Glutamatergic neuron (in vitro differentiated cells): ENCODE data around the gene ARL15. TPM values are rescaled to one million over a fixed set of nuclear protein-coding genes. Genes with fewer than 3 reads are reported as not detected.

ENCODE experiments used
- DNase-seq: peaks from one replicate; pipeline ENCODE4 v3.0.0; 2022
- H3K27ac Mint-ChIP-seq: one replicate; pipeline ENCODE4 v1.8.0; 2020; ENCODE audit warnings: mild to moderate bottlenecking, mixed read lengths, inconsistent platforms; ENCODE audit not compliant: unreplicated experiment
- H3K27me3 Mint-ChIP-seq: one replicate; pipeline ENCODE4 v1.8.0; 2020; ENCODE audit warnings: mild to moderate bottlenecking, moderate library complexity, mixed read lengths, inconsistent platforms; ENCODE audit not compliant: unreplicated experiment
- H3K36me3 Mint-ChIP-seq: one replicate; pipeline ENCODE4 v1.8.0; 2020; ENCODE audit warnings: mild to moderate bottlenecking, mixed read lengths, inconsistent platforms; ENCODE audit not compliant: unreplicated experiment
- H3K4me1 Mint-ChIP-seq: one replicate; pipeline ENCODE4 v1.8.0; 2020; ENCODE audit warnings: mild to moderate bottlenecking, low read depth, mixed read lengths, inconsistent platforms; ENCODE audit not compliant: unreplicated experiment
- H3K4me3 Mint-ChIP-seq: one replicate; pipeline ENCODE4 v1.8.0; 2020; ENCODE audit warnings: mild to moderate bottlenecking, mixed read lengths, inconsistent platforms; ENCODE audit not compliant: unreplicated experiment
- H3K9me3 Mint-ChIP-seq: one replicate; pipeline ENCODE4 v1.8.0; 2020; ENCODE audit warnings: mild to moderate bottlenecking, moderate library complexity, mixed read lengths, inconsistent platforms; ENCODE audit not compliant: unreplicated experiment
- total RNA-seq: library from RNA; stranded (reverse); fragmentation: NEBNext Ultra II Directional; extraction: Animal tissue kit (Norgen Biotek cat#: 25700); gene quantifications from one replicate; pipeline ENCODE4 v1.2.1, GENCODE V29; 2021; ENCODE audit not compliant: unreplicated experiment
- TF ChIP-seq, protein P1 (sequence below): fragments of 200-600 bp; sonication (generic); IDR thresholded peaks from one replicate; pipeline ENCODE4 v1.5.0; 2021; ENCODE audit not compliant: partially characterized antibody, unreplicated experiment

ARL15 gene
- total RNA-seq, 1 donor from 2014 or later = 37.4 TPM

DNA sequence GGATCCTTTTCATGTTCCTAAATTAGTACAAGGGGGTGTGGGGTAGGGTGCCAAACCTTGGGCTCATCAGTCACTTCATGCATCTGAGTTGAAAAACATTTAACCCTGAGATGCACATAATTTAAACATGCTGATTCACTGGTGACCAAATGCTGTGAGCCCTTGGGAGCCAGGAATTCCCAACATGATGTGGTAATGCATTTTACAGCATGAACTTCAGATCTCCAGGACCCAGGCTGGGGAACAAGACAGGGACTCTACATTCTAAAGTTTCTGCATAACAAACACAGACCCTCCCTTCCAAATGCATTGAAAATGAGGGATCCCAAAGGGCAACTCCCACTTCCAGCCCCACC is 427.7 kb downstream of the ARL15 start:
- H3K27ac Mint-ChIP-seq = peak overlapping the region; percentile 69
- DNase-seq = no peak

DNA sequence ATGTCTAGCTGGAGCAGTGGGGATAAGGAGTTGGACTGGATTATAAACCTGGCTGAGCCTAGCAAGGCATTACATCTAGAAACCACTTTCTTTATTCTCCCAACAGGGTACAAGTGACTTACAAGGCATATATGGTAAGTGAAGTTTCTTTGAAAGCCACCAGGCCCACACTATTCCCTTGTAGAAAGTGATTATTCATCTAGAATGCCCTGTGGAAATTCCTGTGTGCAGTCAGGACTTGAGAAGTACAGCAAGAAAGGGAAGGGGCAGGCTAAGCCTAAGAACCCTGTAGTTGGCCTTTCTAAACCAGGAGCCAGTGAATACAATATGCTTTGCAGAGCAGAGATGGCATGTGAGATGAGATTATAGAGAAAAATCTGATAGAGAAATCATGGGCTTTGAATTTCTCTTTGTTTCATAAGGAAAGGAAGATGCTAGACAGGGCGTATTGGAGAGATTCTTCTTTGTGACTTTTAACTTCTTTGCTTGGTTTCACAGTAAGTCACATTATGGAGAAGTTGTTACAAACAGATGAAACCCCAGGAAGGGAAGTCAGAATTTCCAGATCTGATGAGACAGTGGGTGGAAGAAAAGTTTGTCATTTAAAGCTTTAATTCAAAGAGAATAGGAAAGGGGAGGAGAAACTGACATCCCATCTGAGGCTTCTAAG is 428.2 kb downstream of the ARL15 start:
- Mint-ChIP-seq H3K27ac (no peak overlapping the region), H3K4me1 (peaks cover 24% of the 10 kb centered on the region), H3K36me3 (no peaks in the 10 kb centered on the region), H3K27me3 (no peaks in the 10 kb centered on the region), H3K9me3 (peaks cover 2% of the 10 kb centered on the region), H3K4me3 (no peak overlapping the region)
- TF ChIP-seq, protein P1, sequence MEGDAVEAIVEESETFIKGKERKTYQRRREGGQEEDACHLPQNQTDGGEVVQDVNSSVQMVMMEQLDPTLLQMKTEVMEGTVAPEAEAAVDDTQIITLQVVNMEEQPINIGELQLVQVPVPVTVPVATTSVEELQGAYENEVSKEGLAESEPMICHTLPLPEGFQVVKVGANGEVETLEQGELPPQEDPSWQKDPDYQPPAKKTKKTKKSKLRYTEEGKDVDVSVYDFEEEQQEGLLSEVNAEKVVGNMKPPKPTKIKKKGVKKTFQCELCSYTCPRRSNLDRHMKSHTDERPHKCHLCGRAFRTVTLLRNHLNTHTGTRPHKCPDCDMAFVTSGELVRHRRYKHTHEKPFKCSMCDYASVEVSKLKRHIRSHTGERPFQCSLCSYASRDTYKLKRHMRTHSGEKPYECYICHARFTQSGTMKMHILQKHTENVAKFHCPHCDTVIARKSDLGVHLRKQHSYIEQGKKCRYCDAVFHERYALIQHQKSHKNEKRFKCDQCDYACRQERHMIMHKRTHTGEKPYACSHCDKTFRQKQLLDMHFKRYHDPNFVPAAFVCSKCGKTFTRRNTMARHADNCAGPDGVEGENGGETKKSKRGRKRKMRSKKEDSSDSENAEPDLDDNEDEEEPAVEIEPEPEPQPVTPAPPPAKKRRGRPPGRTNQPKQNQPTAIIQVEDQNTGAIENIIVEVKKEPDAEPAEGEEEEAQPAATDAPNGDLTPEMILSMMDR = no peak
- DNase-seq = no peak

More for the DNA sequence above, 427.7 kb downstream of the ARL15 start:
- Mint-ChIP-seq H3K4me3 (peak overlapping the region; percentile 18), H3K27me3 (no peaks in the 10 kb centered on the region), H3K4me1 (peaks cover 24% of the 10 kb centered on the region), H3K36me3 (no peaks in the 10 kb centered on the region), H3K9me3 (peaks cover 2% of the 10 kb centered on the region)
- TF ChIP-seq, protein P1 = no peak

DNA sequence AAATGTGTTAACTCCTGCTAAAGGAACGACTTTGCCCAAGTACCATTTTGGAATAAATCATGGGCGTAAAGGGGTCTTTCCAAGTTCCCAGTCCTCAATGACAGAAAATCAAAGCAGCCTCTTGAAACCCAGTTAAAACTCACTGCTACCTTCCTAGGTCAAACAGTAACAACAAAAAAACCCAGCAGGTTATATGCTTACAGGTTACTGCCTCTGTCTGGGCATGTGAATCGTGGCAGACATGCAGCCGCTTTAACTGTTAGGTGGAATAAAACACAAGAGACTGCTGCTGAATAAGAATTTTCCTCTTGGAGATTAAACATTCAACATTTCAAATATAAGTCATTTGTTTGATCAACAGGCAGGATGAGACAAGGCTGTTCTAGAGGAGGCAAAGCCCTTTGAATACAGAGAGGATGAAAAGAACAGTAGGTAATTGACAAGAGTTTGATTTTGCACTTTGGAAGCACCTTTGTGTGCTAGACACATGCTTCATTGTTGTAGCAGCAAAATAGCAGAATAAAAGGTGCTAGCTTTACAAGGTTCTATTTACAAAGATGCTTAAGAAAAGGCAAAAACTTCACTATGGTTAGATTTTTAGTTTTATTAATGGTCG is 430.6 kb downstream of the ARL15 start:
- DNase-seq = no peak
- peaks cover 4% of the 10 kb centered on the region for H3K9me3 Mint-ChIP-seq
- TF ChIP-seq, protein P1 = no peak
- peaks cover 19% of the 10 kb centered on the region for H3K4me1 Mint-ChIP-seq
- no peak overlapping the region for H3K4me3 Mint-ChIP-seq
- no peaks in the 10 kb centered on the region for H3K27me3 Mint-ChIP-seq
- H3K36me3 Mint-ChIP-seq = no peaks in the 10 kb centered on the region
- H3K27ac Mint-ChIP-seq = no peak overlapping the region

DNA sequence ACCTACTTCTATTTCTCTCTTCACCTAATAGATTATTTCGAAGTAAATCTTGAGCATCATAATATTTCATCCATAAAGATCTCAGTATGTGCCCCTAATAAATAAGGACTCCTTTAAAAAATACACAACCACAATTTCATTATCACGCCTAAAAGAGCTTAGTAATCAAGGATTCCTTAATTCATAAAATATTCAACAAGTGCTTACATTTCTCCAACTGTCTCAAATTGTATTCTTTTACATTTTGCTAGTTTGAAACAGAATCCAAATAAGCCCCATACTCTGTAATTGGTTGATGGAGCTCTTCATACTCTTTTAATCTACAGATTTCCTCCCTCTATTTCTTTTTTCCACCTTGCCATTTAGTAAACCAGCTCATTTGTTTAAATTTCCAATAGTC is 432.4 kb downstream of the ARL15 start:
- no peak for DNase-seq
- Mint-ChIP-seq H3K27ac (no peak overlapping the region), H3K27me3 (no peaks in the 10 kb centered on the region), H3K9me3 (peaks cover 4% of the 10 kb centered on the region), H3K4me3 (no peak overlapping the region), H3K4me1 (peaks cover 9% of the 10 kb centered on the region), H3K36me3 (no peaks in the 10 kb centered on the region)
- TF ChIP-seq, protein P1 = no peak

DNA sequence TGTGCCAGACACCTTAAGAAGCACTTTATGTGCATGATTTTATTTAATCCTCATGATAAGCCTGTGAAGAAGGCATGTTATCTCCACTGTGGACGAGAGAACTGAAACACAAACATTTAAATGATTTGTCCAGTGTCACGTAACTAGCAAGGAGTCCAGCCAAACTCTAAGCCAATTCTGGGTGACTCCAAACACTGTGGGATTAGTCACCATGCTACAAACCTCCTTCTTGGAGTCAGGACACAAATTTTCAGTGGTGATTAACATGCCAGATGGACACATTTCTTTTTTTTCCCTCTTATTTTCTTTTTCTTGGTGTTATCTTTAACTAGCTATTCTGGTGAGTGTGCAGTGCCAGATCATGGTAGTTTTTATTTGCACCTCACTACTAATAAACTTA is 433.1 kb downstream of the ARL15 start:
- H3K9me3 Mint-ChIP-seq = peaks cover 4% of the 10 kb centered on the region
- no peak overlapping the region for H3K4me3 Mint-ChIP-seq
- no peak overlapping the region for H3K27ac Mint-ChIP-seq
- H3K27me3 Mint-ChIP-seq = no peaks in the 10 kb centered on the region
- peaks cover 1% of the 10 kb centered on the region for H3K4me1 Mint-ChIP-seq
- DNase-seq = no peak
- no peaks in the 10 kb centered on the region for H3K36me3 Mint-ChIP-seq
- TF ChIP-seq, protein P1 = no peak
